ENCODE measurements around the gene HSPA14.

DNA sequence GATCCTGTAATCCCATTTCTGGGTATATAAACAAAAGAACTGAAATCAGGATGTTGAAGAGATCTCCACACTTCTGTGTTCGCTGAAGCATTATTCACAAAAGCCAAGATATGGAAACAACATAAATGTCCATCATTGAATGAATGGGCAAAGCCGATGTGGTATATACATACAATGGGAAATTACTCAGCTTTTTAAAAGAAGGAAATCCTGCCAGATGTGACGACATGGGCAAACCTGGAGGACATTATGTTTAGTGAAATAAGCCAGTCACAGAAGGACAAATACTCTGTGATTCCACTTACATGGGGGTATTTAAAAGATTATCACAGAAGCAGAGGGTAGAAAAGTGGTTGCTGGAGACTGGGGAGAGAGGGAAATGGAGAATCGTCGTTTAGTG, 39.5 kb upstream of the HSPA14 start:
- TF ChIP-seq, protein P1, sequence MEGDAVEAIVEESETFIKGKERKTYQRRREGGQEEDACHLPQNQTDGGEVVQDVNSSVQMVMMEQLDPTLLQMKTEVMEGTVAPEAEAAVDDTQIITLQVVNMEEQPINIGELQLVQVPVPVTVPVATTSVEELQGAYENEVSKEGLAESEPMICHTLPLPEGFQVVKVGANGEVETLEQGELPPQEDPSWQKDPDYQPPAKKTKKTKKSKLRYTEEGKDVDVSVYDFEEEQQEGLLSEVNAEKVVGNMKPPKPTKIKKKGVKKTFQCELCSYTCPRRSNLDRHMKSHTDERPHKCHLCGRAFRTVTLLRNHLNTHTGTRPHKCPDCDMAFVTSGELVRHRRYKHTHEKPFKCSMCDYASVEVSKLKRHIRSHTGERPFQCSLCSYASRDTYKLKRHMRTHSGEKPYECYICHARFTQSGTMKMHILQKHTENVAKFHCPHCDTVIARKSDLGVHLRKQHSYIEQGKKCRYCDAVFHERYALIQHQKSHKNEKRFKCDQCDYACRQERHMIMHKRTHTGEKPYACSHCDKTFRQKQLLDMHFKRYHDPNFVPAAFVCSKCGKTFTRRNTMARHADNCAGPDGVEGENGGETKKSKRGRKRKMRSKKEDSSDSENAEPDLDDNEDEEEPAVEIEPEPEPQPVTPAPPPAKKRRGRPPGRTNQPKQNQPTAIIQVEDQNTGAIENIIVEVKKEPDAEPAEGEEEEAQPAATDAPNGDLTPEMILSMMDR (IDR thresholded peaks at IDR 0.05): no peak
- TF ChIP-seq POLR2A (IDR thresholded peaks at IDR 0.05): no peak
